NOMO-1 treated with dmso at 0.1 percent for 144 hours (cell line): Measurements from ENCODE around the gene TRPM1.

Experiments
- DNase-seq: peaks from one replicate; lab custom pipeline; 2025; ENCODE audit not compliant: unreplicated experiment; lab: John Stamatoyannopoulos, UW

The TRPM1 gene

GRCh38 chr15:30984118-30984517, 117.4 kb downstream of the TRPM1 start:
- no peak for DNase-seq

- peak; percentile 68 for DNase-seq
These were observed 122.1 kb downstream of the TRPM1 start for GRCh38 chr15:30979457-30979856.

GRCh38 chr15:30978328-30978727, 123.2 kb downstream of the TRPM1 start:
- no peak for DNase-seq

- DNase-seq: no peak
These were observed 127.4 kb downstream of the TRPM1 start for GRCh38 chr15:30974112-30974511.

- no peak for DNase-seq
These were observed 128.1 kb downstream of the TRPM1 start for GRCh38 chr15:30973379-30973778.

GRCh38 chr15:30969724-30970123, 131.8 kb downstream of the TRPM1 start:
- no peak for DNase-seq

GRCh38 chr15:30963681-30964080, 137.8 kb downstream of the TRPM1 start:
- DNase-seq: no peak

GRCh38 chr15:30962659-30963058, 138.9 kb downstream of the TRPM1 start:
- DNase-seq: no peak

- DNase-seq: no peak
These were observed 139.4 kb downstream of the TRPM1 start for GRCh38 chr15:30962079-30962478.

- DNase-seq: no peak
These were observed 143.3 kb downstream of the TRPM1 start for GRCh38 chr15:30958219-30958618.

- DNase-seq: no peak
These were observed 145.1 kb downstream of the TRPM1 start for GRCh38 chr15:30956216-30957124.

GRCh38 chr15:30954674-30955073, 146.9 kb downstream of the TRPM1 start:
- DNase-seq: no peak

- DNase-seq: no peak
These were observed 147.7 kb downstream of the TRPM1 start for GRCh38 chr15:30953731-30954378.

GRCh38 chr15:30953183-30953582, 148.3 kb downstream of the TRPM1 start:
- DNase-seq: no peak
